CD4-positive, alpha-beta T cell treated with Interferon gamma for 1 hour (primary cell): Measurements from ENCODE around the gene SUMF1.
"Not testable (repeated sequence)": the region's sequence is repeated elsewhere in the genome, so short reads cannot be mapped to it uniquely, and the experiment has no call there.

ENCODE experiments used
- DNase-seq: peaks from one replicate; pipeline ENCODE4 v3.0.0-alpha.2; 2020

Gene SUMF1

DNA sequence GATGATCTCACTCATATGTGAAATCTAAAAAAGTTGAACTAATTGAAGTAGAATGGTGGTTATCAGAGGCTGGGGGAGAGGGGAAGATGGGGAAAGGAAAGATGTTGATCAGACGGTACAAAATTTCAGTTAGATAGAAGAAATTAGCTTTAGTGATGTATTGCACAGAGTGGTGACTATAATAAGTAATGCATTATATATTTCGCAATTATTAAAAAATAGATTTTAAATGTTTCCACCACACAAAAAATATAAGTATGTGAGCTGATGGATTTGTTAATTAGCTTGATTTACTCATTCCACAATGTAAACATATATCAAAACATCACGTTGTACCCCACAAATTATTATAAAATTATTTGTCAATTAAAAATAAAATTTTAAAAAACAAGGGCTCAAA lies 8.1 kb downstream of the SUMF1 start:
- DNase-seq: no peak

DNA sequence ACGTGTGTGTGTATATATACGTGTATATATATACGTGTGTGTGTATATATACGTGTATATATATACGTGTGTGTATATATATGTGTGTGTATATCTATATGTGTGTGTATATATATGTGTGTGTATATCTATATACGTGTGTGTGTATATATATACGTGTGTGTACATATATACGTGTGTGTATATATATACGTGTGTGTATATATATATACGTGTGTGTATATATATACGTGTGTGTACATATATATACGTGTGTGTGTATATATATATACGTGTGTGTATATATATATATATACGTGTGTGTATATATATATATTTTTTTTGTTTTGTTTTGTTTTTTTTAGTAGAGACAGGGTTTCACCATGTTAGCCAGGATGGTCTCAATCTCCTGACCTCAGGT lies 10.3 kb downstream of the SUMF1 start:
- not testable (repeated sequence) for DNase-seq

DNA sequence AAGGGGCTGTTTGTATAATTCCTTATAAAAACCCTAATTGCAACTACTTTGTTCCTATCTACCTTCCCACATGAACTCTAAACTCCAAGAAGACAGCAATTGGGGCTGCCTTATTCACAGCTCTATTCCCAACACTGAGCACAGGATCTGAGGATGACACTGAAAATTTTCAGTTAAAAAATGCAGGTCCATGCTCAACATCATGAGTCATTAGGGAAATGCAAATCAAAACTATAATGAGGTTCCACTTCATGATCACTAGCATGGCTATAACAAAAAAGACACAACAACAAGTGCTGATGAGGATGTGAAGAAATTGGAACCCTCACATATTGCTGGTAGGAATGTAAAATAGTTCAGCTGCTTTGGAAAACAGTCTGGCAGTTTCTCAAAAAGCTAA lies 12.9 kb downstream of the SUMF1 start:
- DNase-seq: no peak

DNA sequence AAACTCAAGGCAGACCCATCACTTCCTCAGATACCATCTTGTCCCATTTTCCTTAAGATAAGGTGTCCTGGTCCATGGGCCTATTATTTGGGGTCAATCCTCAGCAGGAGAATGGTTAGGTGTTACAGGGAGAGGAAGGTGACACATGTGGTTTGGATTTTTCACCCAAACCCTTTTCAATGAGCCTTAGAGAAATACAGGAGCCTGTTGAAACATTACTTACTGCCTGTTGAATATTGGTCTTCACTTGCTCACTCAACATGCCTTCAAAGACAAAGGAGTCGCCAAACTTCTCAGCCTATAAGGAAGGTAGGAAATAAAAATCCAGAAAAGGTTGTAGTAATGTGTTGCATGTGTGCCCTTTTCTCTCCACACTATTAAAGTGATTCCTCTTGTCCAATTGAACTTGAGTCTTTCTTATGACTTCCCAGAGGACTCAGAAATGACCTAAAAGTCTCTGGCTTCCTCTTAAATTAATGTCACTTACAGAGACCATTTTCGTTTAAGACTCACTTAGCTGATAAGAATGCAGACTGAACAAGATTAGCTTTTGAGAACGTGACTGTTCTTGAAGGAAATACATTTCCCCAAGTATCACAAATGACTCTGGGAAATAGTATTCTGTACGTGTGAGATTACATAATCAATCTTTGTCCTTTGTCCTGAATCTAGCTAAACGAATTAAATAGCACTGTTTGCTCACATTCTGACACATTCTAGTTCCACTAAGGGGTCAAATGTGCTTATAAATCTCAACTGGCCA lies 17.8 kb downstream of the SUMF1 start:
- no peak for DNase-seq

DNA sequence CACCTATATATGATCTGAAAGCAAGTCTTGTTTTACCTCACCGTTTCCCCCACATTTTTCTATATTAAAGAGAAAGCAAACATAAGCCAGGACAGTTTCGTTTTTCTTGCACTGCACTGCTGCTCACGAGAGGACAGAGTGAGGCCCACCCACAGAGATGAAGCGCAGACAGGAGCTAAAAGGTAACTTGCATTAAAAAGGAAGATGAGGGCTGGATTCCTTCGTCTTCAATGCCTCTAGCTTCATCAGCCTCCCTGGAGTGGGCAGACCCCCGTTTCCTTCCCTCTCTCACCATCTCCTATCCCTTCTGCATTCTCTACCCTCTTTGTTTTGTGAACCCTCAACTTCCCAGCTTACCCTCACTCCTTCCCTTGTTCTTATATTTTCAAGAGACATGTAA lies 18.9 kb downstream of the SUMF1 start:
- DNase-seq: no peak

- no peak for DNase-seq
Measured at GRCh38 chr3:4447295-4447999, 19.6 kb downstream of the SUMF1 start.

DNA sequence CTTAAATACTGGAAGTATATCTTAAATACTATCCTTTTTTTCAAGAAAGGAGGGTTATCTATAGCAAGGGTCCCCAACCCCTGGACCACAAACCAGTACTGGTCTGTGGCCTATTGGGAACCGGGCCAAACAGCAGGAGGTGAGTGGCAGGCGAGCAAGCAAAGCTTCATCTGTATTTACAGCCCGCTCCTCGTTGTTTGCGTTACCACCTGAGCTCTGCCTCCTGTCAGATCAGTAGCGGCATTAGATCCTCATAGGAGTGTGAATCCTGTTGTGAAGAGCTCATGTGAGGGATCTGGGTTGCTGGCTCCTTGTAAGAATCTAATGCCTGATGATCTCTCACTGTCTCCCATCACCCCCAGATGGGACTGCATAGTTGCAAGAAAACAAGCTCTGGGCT lies 26.1 kb downstream of the SUMF1 start:
- DNase-seq: no peak

GRCh38 chr3:4438296-4438695 lies 28.8 kb downstream of the SUMF1 start:
- DNase-seq: no peak

GRCh38 chr3:4432259-4432658 lies 34.8 kb downstream of the SUMF1 start:
- DNase-seq: no peak

GRCh38 chr3:4429648-4430350 lies 37.3 kb downstream of the SUMF1 start:
- no peak for DNase-seq

DNA sequence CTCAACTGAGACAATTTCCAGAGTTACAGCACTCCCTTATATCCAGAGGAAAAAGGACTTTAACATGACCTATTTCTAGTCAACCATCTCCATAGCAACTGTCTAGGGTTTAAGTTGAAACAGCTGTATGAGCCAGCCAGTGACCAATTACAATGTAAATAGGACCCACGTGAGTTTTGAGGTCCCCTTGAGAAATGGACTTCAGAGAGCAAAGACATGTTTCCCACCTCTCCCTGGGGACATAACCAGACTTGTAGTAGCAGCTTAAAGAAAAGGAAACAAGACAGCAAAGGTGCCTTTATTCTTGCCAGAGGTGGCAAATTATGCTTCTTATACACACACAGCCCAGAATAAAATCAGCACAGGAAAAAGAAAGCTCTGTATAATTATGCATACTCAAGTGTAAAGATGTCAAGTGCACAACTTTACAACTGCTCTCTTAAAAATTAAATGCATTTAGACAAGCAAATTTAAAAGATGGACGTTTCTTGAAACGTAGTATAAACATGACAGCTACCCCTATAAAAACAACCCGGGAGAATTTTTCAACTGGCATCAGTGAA lies 40.2 kb downstream of the SUMF1 start:
- no peak for DNase-seq

DNA sequence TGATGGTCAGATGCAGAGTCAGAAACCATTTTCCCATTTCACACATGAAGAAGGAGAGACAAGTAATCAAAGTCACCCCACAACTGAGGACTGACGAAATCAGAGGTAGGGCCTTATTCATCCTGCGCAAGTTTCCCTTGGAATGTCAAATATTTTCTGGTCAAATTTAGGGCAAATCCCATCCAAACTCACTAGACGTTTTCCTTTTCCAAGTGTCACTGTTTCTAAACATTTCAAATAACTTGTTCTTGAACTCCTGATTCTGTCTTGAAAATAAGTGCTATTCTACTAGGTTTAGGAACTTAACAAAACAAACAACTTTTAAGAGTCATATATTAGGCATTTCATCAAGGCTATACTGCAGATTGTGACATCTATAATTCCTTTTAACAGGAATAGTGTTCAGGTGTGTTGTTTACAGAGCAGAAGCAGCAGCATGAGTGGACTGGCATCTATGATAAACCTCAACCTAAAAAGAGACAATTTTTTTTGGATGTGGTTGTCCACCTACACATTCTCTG lies 40.7 kb downstream of the SUMF1 start:
- DNase-seq: no peak

DNA sequence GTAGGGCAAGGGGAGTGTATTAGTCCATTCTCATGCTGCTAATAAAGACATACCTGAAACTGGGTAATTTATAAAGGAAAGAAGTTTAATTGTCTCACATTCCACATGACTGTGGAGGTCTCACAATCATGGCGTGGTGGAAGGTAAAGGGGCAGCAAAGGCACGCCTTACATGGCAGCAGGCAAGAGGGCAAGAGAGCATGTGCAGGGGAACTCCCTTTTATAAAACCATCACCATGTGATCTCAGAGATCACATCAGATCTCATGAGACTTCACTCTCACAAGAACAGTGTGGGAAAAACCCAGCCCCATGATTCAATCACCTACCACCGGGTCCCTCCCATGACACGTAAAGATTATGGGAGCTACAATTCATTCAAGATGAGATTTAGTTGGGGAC lies 41.4 kb downstream of the SUMF1 start:
- DNase-seq: no peak

- DNase-seq: no peak
Measured at GRCh38 chr3:4425055-4425454, 42.0 kb downstream of the SUMF1 start.

DNA sequence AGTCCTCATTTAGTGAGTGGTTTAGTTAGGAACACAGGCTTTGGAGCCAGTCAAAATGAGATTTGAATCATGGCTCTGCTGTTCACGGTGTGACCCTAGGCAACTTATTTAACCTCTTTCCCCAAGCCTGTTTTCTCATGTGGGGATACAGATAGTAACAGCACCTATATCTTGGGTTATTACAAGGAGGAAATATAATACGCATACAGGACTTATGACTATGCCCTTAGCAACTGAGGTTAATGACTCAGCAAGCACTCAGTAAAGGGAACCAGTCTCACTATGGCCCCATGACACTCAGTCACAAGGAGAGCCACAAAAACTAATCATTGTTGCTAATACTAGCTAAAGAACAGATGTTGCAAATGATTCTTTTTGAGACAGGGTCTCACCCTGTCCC lies 45.9 kb downstream of the SUMF1 start:
- peak; percentile 17 for DNase-seq

- no peak for DNase-seq
Measured at GRCh38 chr3:4419920-4420319, 47.1 kb downstream of the SUMF1 start.

- no peak for DNase-seq
Measured at GRCh38 chr3:4419386-4419785, 47.7 kb downstream of the SUMF1 start.

- no peak for DNase-seq
Measured at GRCh38 chr3:4418156-4418555, 48.9 kb downstream of the SUMF1 start.

DNA sequence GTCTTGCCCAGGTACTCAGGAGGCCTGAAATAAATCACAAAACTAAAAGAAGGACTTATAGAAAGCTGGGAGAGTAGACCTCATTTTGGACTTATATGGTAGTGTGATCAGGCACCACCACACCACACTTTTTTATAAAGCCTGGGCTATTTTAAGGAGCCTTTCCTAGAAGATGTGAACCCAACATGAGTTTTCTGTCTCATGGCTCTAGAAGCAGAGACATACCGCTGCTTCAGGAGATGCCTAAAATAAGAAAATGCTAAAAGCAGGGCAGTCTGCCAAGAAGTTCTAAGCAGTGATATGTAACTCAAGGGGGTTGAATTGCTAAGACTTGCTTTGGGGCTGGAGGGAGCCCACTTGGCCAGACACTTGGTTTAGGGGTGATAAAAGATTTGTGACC lies 49.6 kb downstream of the SUMF1 start:
- DNase-seq: no peak

DNA sequence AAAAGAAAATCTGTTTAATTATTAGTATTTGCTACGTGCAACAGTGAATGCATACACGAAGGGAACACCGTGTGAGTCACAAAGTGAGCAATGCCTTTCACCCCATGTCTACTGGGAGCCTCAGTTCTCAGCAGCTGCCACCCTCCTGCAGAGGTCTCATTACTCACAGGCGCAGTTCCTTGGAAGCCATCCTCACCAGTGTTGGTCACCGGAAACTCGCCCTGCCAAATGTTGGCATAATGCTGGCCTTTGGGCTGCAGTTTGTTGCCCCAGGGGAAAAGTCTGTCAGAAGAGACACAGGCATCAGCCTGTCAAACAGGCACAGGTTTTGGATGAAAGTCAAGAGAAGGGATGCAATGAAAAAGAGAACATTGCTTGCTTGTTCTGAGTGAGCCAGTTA lies 50.1 kb downstream of the SUMF1 start:
- no peak for DNase-seq

- DNase-seq: no peak
Measured at GRCh38 chr3:4416427-4416945, 50.6 kb downstream of the SUMF1 start.

- DNase-seq: no peak
Measured at GRCh38 chr3:4413467-4413866, 53.6 kb downstream of the SUMF1 start.

GRCh38 chr3:4411833-4412232 lies 55.2 kb downstream of the SUMF1 start:
- DNase-seq: no peak
